Esophagus squamous epithelium (tissue), 5 donors: ENCODE data around the gene CDKN2B-AS1. TPM values are rescaled to one million over a fixed set of nuclear protein-coding genes. Genes with fewer than 3 reads are reported as not detected.
A peak's percentile ranks its signal among the peaks of the same experiment; 100 is the strongest.

Source experiments
- DNase-seq: peaks from one replicate; lab custom pipeline; 2025; lab: John Stamatoyannopoulos, UW
- H3K27ac ChIP-seq, 4 donors: fragments of 200-600 bp; sonication (generic); one replicate each; pipeline ENCODE4 v1.5.1; 2016 to 2019; ENCODE audit warnings: mild to moderate bottlenecking in 1 of 4
- H3K27me3 ChIP-seq, 4 donors: fragments of 200-600 bp; sonication (generic); 1 replicate in 3 of 4; 2 replicates in 1 of 4; pipeline versions ENCODE4 v1.5.1 to v1.6.0; 2017 to 2021; ENCODE audit warnings: antibody characterized with exemption in 1 of 4
- H3K36me3 ChIP-seq, 3 donors: fragments of 200-600 bp; sonication (generic); one replicate each; pipeline ENCODE4 v1.5.1; 2016 to 2019
- H3K4me1 ChIP-seq, 3 donors: fragments of 200-600 bp; sonication (generic); one replicate each; pipeline ENCODE4 v1.5.1; 2017 to 2019
- H3K4me3 ChIP-seq, 4 donors: fragments of 200-600 bp; sonication (generic); 1 replicate in 3 of 4; 2 replicates in 1 of 4; pipeline ENCODE4 v1.5.1; 2016 to 2019; ENCODE audit warnings: mild to moderate bottlenecking in 2 of 4, moderate library complexity in 1 of 4
- H3K9me3 ChIP-seq, 3 donors: fragments of 200-600 bp; sonication (generic); one replicate each; pipeline ENCODE4 v1.5.1; 2016 to 2019
- CTCF ChIP-seq, 6 experiments: fragments of 450-650 bp in 4 of 6; fragments of 200-600 bp in 2 of 6; sonication (generic) in 2 of 6; IDR thresholded peaks; one replicate each; pipeline ENCODE4 v1.5.1; 2016 to 2019; ENCODE audit warnings: antibody characterized with exemption in 6 of 6, mild to moderate bottlenecking in 4 of 6, moderate library complexity in 4 of 6
- POLR2A ChIP-seq, 4 donors: fragments of 450-650 bp; IDR thresholded peaks; one replicate each; pipeline ENCODE4 v1.6.1; 2017; ENCODE audit warnings: antibody characterized with exemption in 4 of 4, mild to moderate bottlenecking in 4 of 4, moderate library complexity in 3 of 4
- WGBS, 2 donors: methylation state at CpG; one replicate each; pipeline ENCODE4 v1.1.5; 2018; 5-methylcytosine and 5-hydroxymethylcytosine counted together
- intact Hi-C: fragments of 100-400 bp; cut with DNase I; formaldehyde crosslinking; loops from one replicate; pipeline ENCODE4 v1.15.0; 2022
- total RNA-seq, 4 donors: library from RNA; depleted of rRNA; stranded (reverse); fragments of >200 nt; gene quantifications; one replicate each; pipeline ENCODE4 v1.1.0, GENCODE V29; 2016
- donor health status: DM: yes; HTN: yes; CAD: no.

Gene CDKN2B-AS1
- total RNA-seq, 4 donors from 2014 or later, result 0.48 to 1.7 (median 0.80) TPM

- no peak for TF ChIP-seq POLR2A (IDR thresholded peaks at IDR 0.05)
- TF ChIP-seq CTCF (IDR thresholded peaks at IDR 0.05), result no peak
- intact Hi-C loops, result no loop called here
- peak overlapping the region in 1 of 4 donors; percentile 31 for H3K27ac ChIP-seq
- no peaks in the 10 kb centered on the region for H3K36me3 ChIP-seq
- no peak for DNase-seq
- H3K9me3 ChIP-seq, result no peaks in the 10 kb centered on the region
- H3K4me3 ChIP-seq, result no peak overlapping the region
- no peaks in the 10 kb centered on the region for H3K27me3 ChIP-seq
- H3K4me1 ChIP-seq, result peaks cover 0 to 10% (median 7%) of the 10 kb centered on the region in 3 donors
Measured at GRCh38 chr9:22148876-22149637, 154.5 kb downstream of the CDKN2B-AS1 start.

- H3K4me1 ChIP-seq, result peaks cover 0 to 20% (median 11%) of the 10 kb centered on the region in 3 donors
- H3K36me3 ChIP-seq, result no peaks in the 10 kb centered on the region
- no peaks in the 10 kb centered on the region for H3K27me3 ChIP-seq
- no peak overlapping the region for H3K27ac ChIP-seq
- TF ChIP-seq POLR2A (IDR thresholded peaks at IDR 0.05) (no peak), CTCF (IDR thresholded peaks at IDR 0.05) (no peak)
- no peak for DNase-seq
- 100% methylated on average over 1 of the region's 10 CpGs; no CpG with 5 or more reads in 1 of the 2 donors for WGBS, 2 donors
- H3K4me3 ChIP-seq, result no peak overlapping the region
- H3K9me3 ChIP-seq, result no peaks in the 10 kb centered on the region
- intact Hi-C loops, result no loop called here
Measured at GRCh38 chr9:22154064-22154463, 159.5 kb downstream of the CDKN2B-AS1 start.

- Histone ChIP-seq H3K27me3 (no peaks in the 10 kb centered on the region), H3K4me1 (peaks cover 0 to 26% (median 11%) of the 10 kb centered on the region in 3 donors), H3K27ac (no peak overlapping the region), H3K9me3 (no peaks in the 10 kb centered on the region), H3K36me3 (no peaks in the 10 kb centered on the region), H3K4me3 (no peak overlapping the region)
- TF ChIP-seq POLR2A (IDR thresholded peaks at IDR 0.05), result no peak
- no peak for TF ChIP-seq CTCF (IDR thresholded peaks at IDR 0.05)
- DNase-seq, result no peak
- 85 to 90% methylated on average over 6 of the region's 6 CpGs for WGBS, 2 donors
- intact Hi-C loops, result no loop called here
Measured at GRCh38 chr9:22156586-22156985, 162.0 kb downstream of the CDKN2B-AS1 start.

- H3K27me3 ChIP-seq, result no peaks in the 10 kb centered on the region
- no peak for TF ChIP-seq POLR2A (IDR thresholded peaks at IDR 0.05)
- TF ChIP-seq CTCF (IDR thresholded peaks at IDR 0.05), result no peak
- H3K36me3 ChIP-seq, result no peaks in the 10 kb centered on the region
- intact Hi-C loops, result no loop called here
- H3K4me3 ChIP-seq, result no peak overlapping the region
- DNase-seq, result no peak
- peak overlapping the region in 1 of 4 donors; percentile 57 for H3K27ac ChIP-seq
- H3K4me1 ChIP-seq, result peaks cover 0 to 26% (median 11%) of the 10 kb centered on the region in 3 donors
- H3K9me3 ChIP-seq, result no peaks in the 10 kb centered on the region
Measured at GRCh38 chr9:22157276-22157675, 162.7 kb downstream of the CDKN2B-AS1 start.

GRCh38 chr9:22157828-22158227 is 163.2 kb downstream of the CDKN2B-AS1 start:
- Histone ChIP-seq H3K27me3 (no peaks in the 10 kb centered on the region), H3K4me1 (peaks cover 0 to 26% (median 11%) of the 10 kb centered on the region in 3 donors), H3K4me3 (no peak overlapping the region), H3K9me3 (no peaks in the 10 kb centered on the region), H3K36me3 (no peaks in the 10 kb centered on the region), H3K27ac (peak overlapping the region in 3 of 4 donors; percentile 5 to 57 (median 5))
- intact Hi-C loops, result no loop called here
- DNase-seq, result no peak
- TF ChIP-seq CTCF (IDR thresholded peaks at IDR 0.05) (no peak), POLR2A (IDR thresholded peaks at IDR 0.05) (no peak)
- 55 to 77% methylated on average over 4 of the region's 4 CpGs for WGBS, 2 donors
